Kidney (tissue), 14 donors: ENCODE data around the gene TMEM116. TPM values are rescaled to one million over a fixed set of nuclear protein-coding genes. Genes with fewer than 3 reads are reported as not detected.
"Not testable (repeated sequence)": the region's sequence is repeated elsewhere in the genome, so short reads cannot be mapped to it uniquely, and the experiment has no call there.

Experiments used
- DNase-seq, 5 donors: peaks; one replicate each; pipeline ENCODE4 v3.0.0-alpha.2; 2013 to 2020
- FAIRE-seq: peaks from 2 replicates; lab custom pipeline; 2012; peaks lifted over from hg19 to GRCh38; lab: Jason Lieb, UNC
- H3K27ac ChIP-seq, 2 donors: one replicate each; pipeline ENCODE4 v1.7.0; 2013; ENCODE audit warnings: low read depth in 2 of 2, low read length in 2 of 2, inconsistent platforms in 1 of 2
- H3K27me3 ChIP-seq: one replicate; pipeline ENCODE4 v1.7.1; 2013; ENCODE audit warnings: low read length, inconsistent platforms; ENCODE audit not compliant: control insufficient read depth, insufficient read depth
- H3K36me3 ChIP-seq, 3 donors: one replicate each; pipeline versions ENCODE4 v1.7.0 to v1.7.1; 2013; ENCODE audit warnings: low read length in 3 of 3, control low read depth in 1 of 3, inconsistent platforms in 1 of 3; ENCODE audit not compliant: insufficient read depth in 3 of 3, control insufficient read depth in 2 of 3
- H3K4me1 ChIP-seq, 3 donors: one replicate each; pipeline versions ENCODE4 v1.7.0 to v1.7.1; 2013; ENCODE audit warnings: low read length in 3 of 3, inconsistent platforms in 1 of 3, low read depth in 1 of 3; ENCODE audit not compliant: control insufficient read depth in 2 of 3, insufficient read depth in 2 of 3
- H3K4me3 ChIP-seq, 3 donors: one replicate each; pipeline versions ENCODE4 v1.7.0 to v1.8.1; 2013; ENCODE audit warnings: low read length in 3 of 3, control low read depth in 1 of 3, inconsistent platforms in 1 of 3
- H3K9ac ChIP-seq, 3 donors: one replicate each; pipeline versions ENCODE4 v1.7.0 to v1.7.1; 2013; ENCODE audit warnings: low read length in 3 of 3, control low read depth in 1 of 3, inconsistent platforms in 1 of 3
- H3K9me3 ChIP-seq, 3 donors: one replicate each; pipeline versions ENCODE4 v1.7.0 to v1.7.1; 2013; ENCODE audit warnings: low read length in 3 of 3, control low read depth in 1 of 3, inconsistent platforms in 1 of 3; ENCODE audit not compliant: control insufficient read depth in 2 of 3, insufficient read depth in 1 of 3
- CTCF ChIP-seq: IDR thresholded peaks from 3 replicates; pipeline ENCODE4 v1.5.1; 2012; ENCODE audit warnings: mild to moderate bottlenecking, moderate library complexity, borderline replicate concordance; ENCODE audit not compliant: insufficient read depth; ENCODE audit errors: extremely low read depth
- intact Hi-C: fragments of 100-400 bp; cut with DNase I; formaldehyde crosslinking; loops from one replicate; pipeline ENCODE4 v1.11.1; 2022
- polyA plus RNA-seq: library from polyadenylated mRNA; stranded (reverse); fragments of 350-450 nt; fragmentation: Illumina TruSeq; extraction: RNeasy Lipid Tissue Mini Kit (QIAGEN cat#74804); gene quantifications from one replicate; pipeline ENCODE4 v1.2.3, GENCODE V29; 2014; ENCODE audit warnings: low read depth, low replicate concordance; ENCODE audit not compliant: insufficient read depth
- total RNA-seq: library from RNA; stranded (reverse); fragmentation: NEBNext Ultra II Directional; extraction: Animal tissue kit (Norgen Biotek cat#: 25700); gene quantifications from one replicate; pipeline ENCODE4 v1.2.1, GENCODE V29; 2021
- donor health status: control.
- donor health status: control.
- donor health status: control.
- donor health status: control.
- donor health status: control.
- donor health status: DM: yes; HTN: yes; CAD: no.
- donor health status: Normal renal cell carcinoma (clear cell type).

TMEM116 gene
- total and polyA plus RNA-seq, 2 donors from 2014 or later = 20.2 to 59.7 TPM

- H3K27ac ChIP-seq = no peak overlapping the region
- intact Hi-C loops = no loop called here
- H3K4me1 ChIP-seq = peaks cover 0 to 3% (median 0%) of the 10 kb centered on the region in 3 donors
- no peaks in the 10 kb centered on the region for H3K36me3 ChIP-seq
- H3K9ac ChIP-seq = no peak overlapping the region
- H3K27me3 ChIP-seq = no peaks in the 10 kb centered on the region
- H3K9me3 ChIP-seq = no peaks in the 10 kb centered on the region
- TF ChIP-seq CTCF = no peak
- FAIRE-seq (no peak), DNase-seq (no peak)
- H3K4me3 ChIP-seq = no peak overlapping the region
Measured at GRCh38 chr12:111998015-111998414, 14.9 kb downstream of the TMEM116 start.

- FAIRE-seq (no peak), DNase-seq (no peak)
- TF ChIP-seq CTCF = no peak
- H3K9ac ChIP-seq = no peak overlapping the region
- no peaks in the 10 kb centered on the region for H3K36me3 ChIP-seq
- intact Hi-C loops = no loop called here
- H3K27ac ChIP-seq = no peak overlapping the region
- H3K4me1 ChIP-seq = peaks cover 0 to 3% (median 0%) of the 10 kb centered on the region in 3 donors
- H3K27me3 ChIP-seq = no peaks in the 10 kb centered on the region
- H3K9me3 ChIP-seq = no peaks in the 10 kb centered on the region
- no peak overlapping the region for H3K4me3 ChIP-seq
Measured at GRCh38 chr12:111997300-111997699, 15.7 kb downstream of the TMEM116 start.

- DNase-seq (no peak), FAIRE-seq (no peak)
- H3K4me1 ChIP-seq = peaks cover 0 to 3% (median 0%) of the 10 kb centered on the region in 3 donors
- intact Hi-C loops = no loop called here
- no peaks in the 10 kb centered on the region for H3K27me3 ChIP-seq
- H3K9ac ChIP-seq = no peak overlapping the region
- H3K27ac ChIP-seq = no peak overlapping the region
- no peaks in the 10 kb centered on the region for H3K9me3 ChIP-seq
- no peaks in the 10 kb centered on the region for H3K36me3 ChIP-seq
- H3K4me3 ChIP-seq = no peak overlapping the region
- no peak for TF ChIP-seq CTCF
Measured at GRCh38 chr12:111995782-111996480, 17.0 kb downstream of the TMEM116 start.

- H3K9me3 ChIP-seq, FAIRE-seq, H3K27me3 ChIP-seq, H3K4me3 ChIP-seq, H3K27ac ChIP-seq, intact Hi-C loops, H3K4me1 ChIP-seq, H3K9ac ChIP-seq, H3K36me3 ChIP-seq: not testable (repeated sequence)
- peak in 2 of 5 donors; percentile 22 to 35 for DNase-seq
Measured at GRCh38 chr12:111994211-111995111, 18.5 kb downstream of the TMEM116 start.
